ENCODE measurements around the gene STAG3. TPM values are rescaled to one million over a fixed set of nuclear protein-coding genes. Genes with fewer than 3 reads are reported as not detected.
"Not testable (repeated sequence)": the region's sequence is repeated elsewhere in the genome, so short reads cannot be mapped to it uniquely, and the experiment has no call there.

STAG3 gene
- total and polyA plus RNA-seq, 2 donors from 2014 or later = 3.4 to 3.7 TPM

GRCh38 chr7:100192969-100193368 is 15.3 kb downstream of the STAG3 start:
- no peak overlapping the region for H3K9ac ChIP-seq (ENCODE audit: low read length in 3 of 3)
- no peaks in the 10 kb centered on the region for H3K27me3 ChIP-seq (ENCODE audit: control insufficient read depth, insufficient read depth, low read length)
- H3K9me3 ChIP-seq (ENCODE audit: control insufficient read depth in 2 of 3, insufficient read depth in 1 of 3, low read length in 3 of 3) = no peaks in the 10 kb centered on the region
- H3K27ac ChIP-seq (ENCODE audit: low read depth in 2 of 2, low read length in 2 of 2) = no peak overlapping the region
- no peak overlapping the region for H3K4me3 ChIP-seq (ENCODE audit: low read length in 3 of 3)
- no peaks in the 10 kb centered on the region for H3K36me3 ChIP-seq (ENCODE audit: control insufficient read depth in 2 of 3, insufficient read depth in 3 of 3, low read length in 3 of 3)
- DNase-seq = no peak
- FAIRE-seq = no peak
- H3K4me1 ChIP-seq (ENCODE audit: control insufficient read depth in 2 of 3, insufficient read depth in 2 of 3, low read depth in 1 of 3, low read length in 3 of 3) = no peaks in the 10 kb centered on the region
- intact Hi-C loops (cut with DNase I) = no loop called here
- TF ChIP-seq, protein P1, sequence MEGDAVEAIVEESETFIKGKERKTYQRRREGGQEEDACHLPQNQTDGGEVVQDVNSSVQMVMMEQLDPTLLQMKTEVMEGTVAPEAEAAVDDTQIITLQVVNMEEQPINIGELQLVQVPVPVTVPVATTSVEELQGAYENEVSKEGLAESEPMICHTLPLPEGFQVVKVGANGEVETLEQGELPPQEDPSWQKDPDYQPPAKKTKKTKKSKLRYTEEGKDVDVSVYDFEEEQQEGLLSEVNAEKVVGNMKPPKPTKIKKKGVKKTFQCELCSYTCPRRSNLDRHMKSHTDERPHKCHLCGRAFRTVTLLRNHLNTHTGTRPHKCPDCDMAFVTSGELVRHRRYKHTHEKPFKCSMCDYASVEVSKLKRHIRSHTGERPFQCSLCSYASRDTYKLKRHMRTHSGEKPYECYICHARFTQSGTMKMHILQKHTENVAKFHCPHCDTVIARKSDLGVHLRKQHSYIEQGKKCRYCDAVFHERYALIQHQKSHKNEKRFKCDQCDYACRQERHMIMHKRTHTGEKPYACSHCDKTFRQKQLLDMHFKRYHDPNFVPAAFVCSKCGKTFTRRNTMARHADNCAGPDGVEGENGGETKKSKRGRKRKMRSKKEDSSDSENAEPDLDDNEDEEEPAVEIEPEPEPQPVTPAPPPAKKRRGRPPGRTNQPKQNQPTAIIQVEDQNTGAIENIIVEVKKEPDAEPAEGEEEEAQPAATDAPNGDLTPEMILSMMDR (IDR thresholded peaks at IDR 0.05; ENCODE audit: borderline replicate concordance, extremely low read depth, insufficient read depth) = no peak

DNA sequence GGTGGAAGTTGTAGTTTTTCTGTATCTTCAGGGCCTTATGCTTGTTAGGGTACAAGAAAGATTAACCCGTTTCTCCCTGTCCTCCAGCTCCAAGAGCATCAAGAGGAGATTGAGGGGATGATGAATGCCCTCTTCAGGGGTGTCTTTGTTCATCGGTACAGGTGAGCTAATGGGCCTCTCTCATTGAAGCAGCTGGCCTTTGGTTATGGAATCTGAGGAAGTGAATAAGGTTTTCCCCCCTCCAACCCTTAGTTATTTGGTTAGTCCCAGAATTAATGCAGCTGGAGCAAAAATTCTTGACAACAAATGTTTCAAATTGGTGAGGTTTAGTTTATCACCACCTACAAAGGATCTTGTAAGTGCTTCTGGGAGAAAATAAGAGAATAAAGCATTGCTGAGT is 17.5 kb downstream of the STAG3 start:
- Histone ChIP-seq H3K4me3 (ENCODE audit: low read length in 3 of 3) (no peak overlapping the region), H3K9ac (ENCODE audit: low read length in 3 of 3) (no peak overlapping the region), H3K9me3 (ENCODE audit: control insufficient read depth in 2 of 3, insufficient read depth in 1 of 3, low read length in 3 of 3) (no peaks in the 10 kb centered on the region), H3K27ac (ENCODE audit: low read depth in 2 of 2, low read length in 2 of 2) (no peak overlapping the region), H3K27me3 (ENCODE audit: control insufficient read depth, insufficient read depth, low read length) (no peaks in the 10 kb centered on the region), H3K4me1 (ENCODE audit: control insufficient read depth in 2 of 3, insufficient read depth in 2 of 3, low read depth in 1 of 3, low read length in 3 of 3) (no peaks in the 10 kb centered on the region), H3K36me3 (ENCODE audit: control insufficient read depth in 2 of 3, insufficient read depth in 3 of 3, low read length in 3 of 3) (no peaks in the 10 kb centered on the region)
- intact Hi-C loops (cut with DNase I) = no loop called here
- FAIRE-seq (no peak), DNase-seq (no peak)
- TF ChIP-seq, protein P1 (IDR thresholded peaks at IDR 0.05; ENCODE audit: borderline replicate concordance, extremely low read depth, insufficient read depth) = no peak

- H3K27me3 ChIP-seq (ENCODE audit: control insufficient read depth, insufficient read depth, low read length); H3K4me3 ChIP-seq (ENCODE audit: low read length in 3 of 3); H3K4me1 ChIP-seq (ENCODE audit: control insufficient read depth in 2 of 3, insufficient read depth in 2 of 3, low read depth in 1 of 3, low read length in 3 of 3); H3K9ac ChIP-seq (ENCODE audit: low read length in 3 of 3); H3K9me3 ChIP-seq (ENCODE audit: control insufficient read depth in 2 of 3, insufficient read depth in 1 of 3, low read length in 3 of 3); H3K27ac ChIP-seq (ENCODE audit: low read depth in 2 of 2, low read length in 2 of 2); FAIRE-seq; DNase-seq; H3K36me3 ChIP-seq (ENCODE audit: control insufficient read depth in 2 of 3, insufficient read depth in 3 of 3, low read length in 3 of 3); intact Hi-C loops (cut with DNase I): not testable (repeated sequence)
Measured at GRCh38 chr7:100195901-100196322, 18.2 kb downstream of the STAG3 start.

GRCh38 chr7:100198266-100198665 is 20.5 kb downstream of the STAG3 start:
- FAIRE-seq (no peak), DNase-seq (no peak)
- H3K36me3 ChIP-seq (ENCODE audit: control insufficient read depth in 2 of 3, insufficient read depth in 3 of 3, low read length in 3 of 3) = no peaks in the 10 kb centered on the region
- no peak overlapping the region for H3K27ac ChIP-seq (ENCODE audit: low read depth in 2 of 2, low read length in 2 of 2)
- H3K9ac ChIP-seq (ENCODE audit: low read length in 3 of 3) = no peak overlapping the region
- intact Hi-C loops (cut with DNase I) = no loop called here
- no peaks in the 10 kb centered on the region for H3K27me3 ChIP-seq (ENCODE audit: control insufficient read depth, insufficient read depth, low read length)
- no peaks in the 10 kb centered on the region for H3K9me3 ChIP-seq (ENCODE audit: control insufficient read depth in 2 of 3, insufficient read depth in 1 of 3, low read length in 3 of 3)
- no peaks in the 10 kb centered on the region for H3K4me1 ChIP-seq (ENCODE audit: control insufficient read depth in 2 of 3, insufficient read depth in 2 of 3, low read depth in 1 of 3, low read length in 3 of 3)
- TF ChIP-seq, protein P1 (IDR thresholded peaks at IDR 0.05; ENCODE audit: borderline replicate concordance, extremely low read depth, insufficient read depth) = no peak
- no peak overlapping the region for H3K4me3 ChIP-seq (ENCODE audit: low read length in 3 of 3)

Measured in kidney (tissue), 14 donors.